Measurements from ENCODE around the gene GPR179.
A peak's percentile ranks its signal among the peaks of the same experiment; 100 is the strongest.
"Not testable (repeated sequence)": the region's sequence is repeated elsewhere in the genome, so short reads cannot be mapped to it uniquely, and the experiment has no call there.

The GPR179 gene

DNA sequence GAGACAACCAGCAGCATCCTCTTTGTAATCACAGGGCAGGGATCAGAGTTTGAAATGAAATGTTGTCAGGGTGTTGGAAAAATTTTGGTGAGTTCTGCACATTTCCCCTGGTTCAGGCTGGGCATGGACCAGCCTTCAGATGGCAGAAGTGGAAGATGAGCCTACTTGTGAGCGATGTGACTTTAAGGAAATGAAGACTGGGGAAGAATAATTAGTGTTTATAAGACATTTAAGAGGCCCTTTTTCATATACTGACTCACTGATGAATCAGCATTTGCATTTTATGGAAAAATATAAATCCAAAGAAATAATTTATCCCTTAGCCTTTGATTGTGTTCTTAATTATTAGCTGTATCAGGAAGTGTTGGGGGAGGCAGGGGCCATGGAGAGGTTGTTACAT lies 20.9 kb downstream of the GPR179 start:
- no peak for DNase-seq (ENCODE audit: low read depth)
- no peak overlapping the region for H3K4me3 ChIP-seq (ENCODE audit: low read length)
- TF ChIP-seq, protein P1, sequence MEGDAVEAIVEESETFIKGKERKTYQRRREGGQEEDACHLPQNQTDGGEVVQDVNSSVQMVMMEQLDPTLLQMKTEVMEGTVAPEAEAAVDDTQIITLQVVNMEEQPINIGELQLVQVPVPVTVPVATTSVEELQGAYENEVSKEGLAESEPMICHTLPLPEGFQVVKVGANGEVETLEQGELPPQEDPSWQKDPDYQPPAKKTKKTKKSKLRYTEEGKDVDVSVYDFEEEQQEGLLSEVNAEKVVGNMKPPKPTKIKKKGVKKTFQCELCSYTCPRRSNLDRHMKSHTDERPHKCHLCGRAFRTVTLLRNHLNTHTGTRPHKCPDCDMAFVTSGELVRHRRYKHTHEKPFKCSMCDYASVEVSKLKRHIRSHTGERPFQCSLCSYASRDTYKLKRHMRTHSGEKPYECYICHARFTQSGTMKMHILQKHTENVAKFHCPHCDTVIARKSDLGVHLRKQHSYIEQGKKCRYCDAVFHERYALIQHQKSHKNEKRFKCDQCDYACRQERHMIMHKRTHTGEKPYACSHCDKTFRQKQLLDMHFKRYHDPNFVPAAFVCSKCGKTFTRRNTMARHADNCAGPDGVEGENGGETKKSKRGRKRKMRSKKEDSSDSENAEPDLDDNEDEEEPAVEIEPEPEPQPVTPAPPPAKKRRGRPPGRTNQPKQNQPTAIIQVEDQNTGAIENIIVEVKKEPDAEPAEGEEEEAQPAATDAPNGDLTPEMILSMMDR (conservative IDR thresholded peaks at IDR 0.05; ENCODE audit: low read length): no peak

DNA sequence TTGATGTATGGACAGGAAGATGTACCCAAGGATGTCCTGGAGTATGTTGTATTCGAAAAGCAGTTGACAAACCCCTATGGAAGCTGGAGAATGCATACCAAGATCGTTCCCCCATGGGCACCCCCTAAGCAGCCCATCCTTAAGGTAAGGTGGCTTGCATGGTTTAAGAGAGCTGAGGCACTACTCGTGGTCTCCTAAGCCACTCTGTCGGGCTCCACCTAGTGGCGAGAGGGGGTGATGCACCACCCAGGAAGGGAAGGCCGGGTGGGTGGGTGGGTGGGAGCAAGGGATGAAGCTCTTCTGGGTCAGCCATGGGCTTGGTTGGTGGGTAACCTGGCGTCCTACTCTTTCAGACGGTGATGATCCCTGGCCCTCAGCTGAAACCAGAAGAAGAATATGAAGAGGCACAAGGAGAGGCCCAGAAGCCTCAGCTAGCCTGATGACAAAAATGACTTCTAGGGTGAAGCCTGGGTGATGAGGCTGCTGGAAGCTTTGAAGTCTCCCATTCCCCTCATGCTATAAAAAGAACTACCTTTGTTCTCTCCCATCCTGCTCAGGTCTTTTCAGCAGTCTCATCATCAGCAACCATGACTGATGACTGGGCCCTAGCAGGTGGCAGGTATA lies 21.5 kb downstream of the GPR179 start:
- H3K4me3 ChIP-seq (ENCODE audit: low read length): no peak overlapping the region
- peak; percentile 39 for DNase-seq (ENCODE audit: low read depth)
- TF ChIP-seq, protein P1 (conservative IDR thresholded peaks at IDR 0.05; ENCODE audit: low read length): peak; percentile 67

DNA sequence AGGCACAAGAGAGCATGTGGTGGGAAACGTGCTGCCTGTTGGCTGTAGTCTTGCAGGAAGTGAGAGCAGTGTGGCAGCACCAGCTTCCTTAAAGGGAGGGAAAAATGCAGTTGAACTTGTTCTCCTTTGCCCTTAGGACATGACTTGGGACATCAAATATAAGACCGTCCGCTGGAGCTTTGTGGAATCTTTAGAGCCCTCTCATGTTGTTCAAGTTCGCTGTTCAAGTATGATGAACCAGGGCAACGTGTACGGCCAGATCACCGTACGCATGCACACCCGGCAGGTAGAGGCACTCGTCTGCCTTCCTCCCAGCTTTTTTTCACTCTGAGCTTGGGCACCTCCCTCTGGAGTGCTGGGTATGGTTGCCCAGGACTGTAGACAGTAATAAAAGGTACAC lies 23.3 kb downstream of the GPR179 start:
- no peak for DNase-seq (ENCODE audit: low read depth)
- H3K4me3 ChIP-seq (ENCODE audit: low read length): no peak overlapping the region
- TF ChIP-seq, protein P1 (conservative IDR thresholded peaks at IDR 0.05; ENCODE audit: low read length): no peak

DNA sequence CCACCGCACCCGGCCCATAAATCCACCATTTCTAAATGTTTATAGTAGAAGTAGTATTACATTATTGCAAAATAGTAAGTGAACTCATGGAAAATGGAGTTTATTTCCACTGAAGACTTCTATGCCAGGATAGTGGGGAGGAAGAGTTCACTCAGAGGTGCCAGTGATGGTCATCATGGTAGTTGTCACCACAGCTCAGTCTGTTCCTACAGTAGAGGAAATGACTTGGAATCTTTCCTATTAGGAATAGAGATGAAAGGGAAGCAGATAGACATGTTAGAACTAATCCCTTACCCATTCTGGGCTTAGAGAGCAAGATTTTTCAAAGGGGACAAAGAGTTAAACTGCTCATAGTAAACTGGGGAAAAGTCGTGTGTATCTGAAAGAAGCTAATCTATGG lies 26.7 kb downstream of the GPR179 start:
- TF ChIP-seq, protein P1 (conservative IDR thresholded peaks at IDR 0.05; ENCODE audit: low read length): no peak

DNA sequence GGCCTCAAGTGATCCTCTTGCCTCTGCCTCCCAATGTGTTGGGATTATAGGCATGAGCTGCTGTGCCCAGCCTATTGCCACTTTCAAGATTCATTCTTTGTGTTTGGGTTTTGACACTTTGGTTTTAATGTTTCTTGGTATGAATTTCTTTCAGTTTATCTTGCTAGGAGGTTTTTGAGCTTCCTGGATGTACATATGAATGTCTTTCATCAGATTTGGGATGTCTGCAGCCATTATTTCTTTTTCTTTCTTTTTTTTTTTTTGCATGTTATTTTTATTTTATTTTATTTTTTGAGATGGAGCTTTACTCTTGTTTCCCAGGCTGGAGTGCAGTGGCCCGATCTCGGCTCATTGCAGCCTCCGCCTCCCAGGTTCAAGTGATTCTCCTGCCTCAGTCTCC lies 28.3 kb downstream of the GPR179 start:
- no peak overlapping the region for H3K4me3 ChIP-seq (ENCODE audit: low read length)
- TF ChIP-seq, protein P1 (conservative IDR thresholded peaks at IDR 0.05; ENCODE audit: low read length): no peak
- no peak for DNase-seq (ENCODE audit: low read depth)

More for the DNA sequence above, 26.7 kb downstream of the GPR179 start:
- no peak for DNase-seq (ENCODE audit: low read depth)
- no peak overlapping the region for H3K4me3 ChIP-seq (ENCODE audit: low read length)

DNA sequence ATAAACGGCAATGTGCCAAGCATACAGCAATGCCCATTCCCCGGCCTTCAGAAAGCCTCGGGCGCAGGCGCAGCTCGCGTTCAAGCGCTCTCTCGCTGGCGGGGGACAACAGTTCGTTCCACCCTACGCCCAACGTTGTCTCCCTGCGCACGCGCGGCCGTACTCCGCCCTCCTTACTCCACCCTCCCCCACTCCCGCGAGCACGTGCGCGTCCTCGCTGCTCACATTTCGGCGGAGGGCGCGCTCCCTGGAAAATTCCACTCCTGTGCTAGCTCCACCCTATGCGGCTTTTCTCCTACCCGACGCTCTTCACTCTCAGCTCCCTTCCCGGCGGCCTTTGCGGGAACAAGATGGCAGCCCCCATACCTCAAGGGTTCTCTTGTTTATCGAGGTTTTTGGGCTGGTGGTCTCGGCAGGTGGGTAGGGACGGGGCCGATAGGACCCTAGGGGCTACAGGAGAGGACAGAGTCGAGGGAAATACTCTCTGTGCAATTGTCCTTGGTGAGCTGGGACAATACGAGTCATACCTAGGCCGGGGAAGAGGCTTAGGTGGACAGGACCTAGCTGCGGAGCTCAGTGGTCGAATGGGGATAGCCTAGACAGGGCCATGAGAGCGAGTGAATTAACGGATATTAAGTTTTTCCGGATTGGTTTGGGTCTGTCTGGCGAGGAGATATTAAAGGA lies 46.8 kb downstream of the GPR179 start, which contains the start of gene MRPL45:
Gene MRPL45 (plus strand): TSS at position 335 of the 684 bp plus-strand sequence. CDS start 16 bp downstream, at position 351.
- peak; percentile 96 for DNase-seq (ENCODE audit: low read depth)
- H3K4me3 ChIP-seq (ENCODE audit: low read length): peak within 1 kb of the TSS; percentile 69

DNA sequence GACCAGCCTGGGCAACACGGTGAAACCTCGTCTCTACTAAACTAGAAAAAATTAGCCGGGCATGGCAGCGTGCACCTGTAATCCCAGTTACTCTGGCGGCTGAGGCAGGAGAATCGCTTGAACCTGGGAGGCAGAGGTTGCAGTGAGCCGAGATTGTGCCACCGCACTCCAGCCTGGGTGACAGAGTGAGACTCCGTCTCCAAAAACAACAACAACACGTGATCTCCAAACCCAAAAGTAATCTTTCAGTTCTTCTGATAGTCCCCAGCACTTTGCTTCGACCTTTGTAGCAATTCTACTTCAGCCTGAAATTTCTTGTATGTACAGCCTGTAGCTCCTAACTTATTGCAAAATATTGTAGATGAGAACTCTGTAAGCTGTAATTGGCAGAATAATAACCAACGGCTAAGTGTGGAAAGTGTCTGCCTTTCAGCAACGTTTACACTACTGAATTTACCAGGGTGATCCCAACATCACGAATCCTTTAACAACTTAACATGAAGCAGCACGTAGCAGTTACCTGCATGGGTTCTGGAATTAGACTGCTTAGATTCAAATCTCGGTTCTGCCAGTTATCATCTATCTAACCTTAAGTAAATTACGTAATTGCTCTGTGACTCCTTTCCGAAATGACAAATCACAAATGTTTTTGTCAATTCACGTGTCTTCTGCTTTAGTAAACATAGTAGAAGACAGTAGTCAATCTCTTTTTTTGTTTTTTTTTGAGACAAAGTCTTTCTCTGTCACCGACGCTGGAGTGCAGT lies 48.0 kb downstream of the GPR179 start:
- not testable (repeated sequence) for DNase-seq (ENCODE audit: low read depth); H3K4me3 ChIP-seq (ENCODE audit: low read length)

DNA sequence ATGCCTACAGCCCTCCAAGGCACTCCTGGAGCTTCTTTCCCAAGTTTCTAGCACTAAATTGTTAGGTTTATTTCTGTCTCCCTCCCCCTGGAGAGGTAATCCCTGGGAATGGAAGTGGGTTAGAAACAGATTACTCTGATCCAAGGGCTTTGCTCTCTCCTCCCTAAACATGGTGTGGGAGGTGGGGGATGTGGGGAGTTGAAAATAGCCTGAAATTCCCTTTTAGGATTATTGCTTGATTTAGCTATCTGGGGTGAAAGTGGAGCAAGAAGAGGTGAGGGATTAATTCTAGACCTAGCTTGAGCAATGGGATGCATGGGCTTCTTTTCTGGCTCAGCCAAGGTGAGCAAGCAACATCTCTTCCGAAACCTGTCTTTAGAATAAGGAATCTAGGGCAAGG lies 54.0 kb downstream of the GPR179 start:
- not testable (repeated sequence) for H3K4me3 ChIP-seq (ENCODE audit: low read length); DNase-seq (ENCODE audit: low read depth)

Data from AG10803 (cell line).